Heart right ventricle (tissue), 16 donors: ENCODE data around the gene AEBP1. TPM values are rescaled to one million over a fixed set of nuclear protein-coding genes. Genes with fewer than 3 reads are reported as not detected.
A peak's percentile ranks its signal among the peaks of the same experiment; 100 is the strongest.

Experiments used
- ATAC-seq, 8 donors: fragments of 200-7000 bp; cut with Tn5 transposase; one replicate each; pipeline ENCODE4 v1.9.1; 2020; ENCODE audit warnings: mild to moderate bottlenecking in 8 of 8, moderate library complexity in 8 of 8, moderate number of reproducible peaks in 1 of 8
- DNase-seq, 2 donors: peaks; one replicate each; pipeline ENCODE4 v3.0.0-alpha.2; 2020
- H3K27ac ChIP-seq, 10 donors: fragments of 200-600 bp; sonication (generic) in 2 of 10; one replicate each; pipeline versions ENCODE4 v1.5.0 to v1.8.0; 2020 to 2022; ENCODE audit warnings: mild to moderate bottlenecking in 3 of 10
- H3K27me3 ChIP-seq, 7 donors: fragments of 200-600 bp; one replicate each; pipeline ENCODE4 v1.8.0; 2021 to 2022; ENCODE audit warnings: mild to moderate bottlenecking in 2 of 7
- H3K36me3 ChIP-seq, 9 donors: fragments of 200-600 bp; sonication (generic) in 1 of 9; one replicate each; pipeline versions ENCODE4 v1.5.0 to v1.8.0; 2020 to 2022; ENCODE audit warnings: mild to moderate bottlenecking in 2 of 9
- H3K4me1 ChIP-seq, 9 donors: fragments of 200-600 bp; sonication (generic) in 1 of 9; one replicate each; pipeline versions ENCODE4 v1.5.0 to v1.8.0; 2020 to 2022; ENCODE audit warnings: mild to moderate bottlenecking in 4 of 9
- H3K4me3 ChIP-seq, 10 donors: fragments of 200-600 bp; sonication (generic) in 2 of 10; one replicate each; pipeline versions ENCODE4 v1.5.0 to v1.8.0; 2020 to 2022; ENCODE audit warnings: mild to moderate bottlenecking in 7 of 10, moderate library complexity in 2 of 10
- H3K9me3 ChIP-seq, 11 donors: fragments of 200-600 bp in 10 of 11; sonication (generic) in 2 of 11; one replicate each; pipeline versions ENCODE4 v1.5.0 to v1.8.0; 2013 to 2022; ENCODE audit warnings: mild to moderate bottlenecking in 2 of 11, control low read depth in 1 of 11, moderate library complexity in 1 of 11
- CTCF ChIP-seq, 9 donors: fragments of 200-600 bp; sonication (generic) in 2 of 9; IDR thresholded peaks; one replicate each; pipeline versions ENCODE4 v1.5.0 to v1.8.0; 2021 to 2022; ENCODE audit warnings: antibody characterized with exemption in 9 of 9, mild to moderate bottlenecking in 5 of 9, moderate library complexity in 1 of 9
- WGBS, 2 donors: extraction: QIAGEN DNeasy Blood & Tissue Kit; methylation state at CpG; one replicate each; pipeline ENCODE4 v1.1.7; 2013; ENCODE audit warnings: inconsistent platforms in 1 of 2; 5-methylcytosine and 5-hydroxymethylcytosine counted together
- intact Hi-C, 10 donors: fragments of 100-400 bp; cut with DNase I; formaldehyde crosslinking; loops; one replicate each; pipeline versions ENCODE4 v1.11.1 to v1.14.2; 2022
- polyA plus RNA-seq, 2 donors: library from polyadenylated mRNA; stranded (reverse); fragments of 200-250 nt; gene quantifications; one replicate each; pipeline ENCODE4 v1.2.3, GENCODE V29; 2013
- total RNA-seq, 10 donors: library from RNA; stranded (reverse); fragmentation: NEBNext Ultra II Directional in 3 of 10; extraction: Animal tissue kit (Norgen Biotek cat#: 25700) in 3 of 10; gene quantifications; one replicate each; pipeline versions ENCODE4 v1.2.1 to v1.2.4, GENCODE V29; 2021 to 2023
- donor health status: Arrhythmogenic right ventricular cardiomyopathy.
- donor health status: ischemic (EF 13 %, LVEDD 7.1; RV severe dilation, severe dysfunction).
- donor health status: healthy with polysubstance abuse.
- donor health status: DM: no; HTN: yes; CAD: no.
- donor health status: DM: no; HTN: no; CAD: no.
- donor health status: ischemic (EF 25% LVEDD 6.9; RV normal size, moderate dysfunction).
- donor health status: ischemic (EF 25% LVEDD 5.7; RV mildly dilated, moderate dysfunction).
- donor health status: healthy.
- donor health status: DM: yes; HTN: yes; CAD: no.
- donor health status: Ischemic cardiomyopathy.
- donor health status: ischemic (EF 35%, LVEDD 5.7; RV mildly dilated, moderate dysfunction).
- donor health status: nonischemic (EF 11% LVEDD 7.7; RV severe dilation, severe dysfunction).
- donor health status: DM: yes; HTN: yes; CAD: no.
- donor health status: PGD.
- donor health status: ischemic (EF 29% LVEDD 5.4; RV normal size, mild dysfunction).
- donor health status: nonischemic (EF 23%, LVEDD 6.1; RV moderate dilation, normal function).

Gene AEBP1
- total and polyA plus RNA-seq, 12 donors: 14.1 to 33.7 (median 21.6) TPM

DNA sequence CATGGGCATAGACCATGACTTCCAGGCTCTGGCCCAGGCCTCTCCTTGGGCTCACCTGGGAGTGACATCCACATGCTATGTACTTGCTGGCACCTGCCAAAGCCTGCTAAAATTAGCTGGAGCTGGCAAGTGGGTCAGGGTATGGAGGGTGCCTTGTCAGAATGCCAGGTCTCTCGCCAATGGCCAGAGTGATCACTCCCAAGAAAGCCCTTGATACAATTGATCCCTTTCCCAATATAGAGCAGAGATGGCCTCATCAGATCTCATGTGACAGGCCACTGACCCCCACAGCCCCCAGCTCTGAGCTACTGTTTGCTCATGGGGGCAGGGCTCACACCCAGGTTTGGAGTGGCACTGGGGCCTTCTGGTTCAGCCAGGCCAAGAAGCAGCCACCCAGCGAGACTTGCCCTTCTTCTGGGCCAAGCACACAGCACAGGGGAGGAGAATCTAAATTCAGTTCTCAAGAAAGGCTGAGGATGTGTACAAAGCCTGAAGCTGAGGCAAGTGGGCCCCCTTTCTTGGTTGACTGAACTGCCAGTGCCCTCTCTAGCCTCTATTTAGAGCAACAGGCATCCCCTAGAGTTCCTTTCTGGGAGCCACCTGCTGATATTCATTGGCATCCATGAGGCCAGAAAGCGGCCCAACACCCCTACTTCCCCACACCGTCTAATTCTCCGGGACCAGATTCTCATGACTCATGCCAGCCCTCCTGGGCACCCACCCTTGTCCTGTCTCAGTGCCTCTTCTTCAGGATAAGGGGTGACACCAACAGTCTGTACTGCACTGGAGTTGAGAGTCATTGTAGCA lies 55.9 kb downstream of the AEBP1 start:
- no peak for DNase-seq
- 78 to 80% methylated on average over 5 of the region's 5 CpGs for WGBS, 2 donors
- ATAC-seq: peak in 5 of 8 donors; percentile 23 to 63 (median 29)
- Histone ChIP-seq H3K4me1 (peaks cover 0 to 10% (median 0%) of the 10 kb centered on the region in 9 donors), H3K27ac (no peak overlapping the region), H3K4me3 (no peak overlapping the region), H3K9me3 (no peaks in the 10 kb centered on the region), H3K27me3 (no peaks in the 10 kb centered on the region), H3K36me3 (no peaks in the 10 kb centered on the region)
- no peak for TF ChIP-seq CTCF (IDR thresholded peaks at IDR 0.05)
- intact Hi-C loops: no loop called here

GRCh38 chr7:44161371-44161770 lies 57.2 kb downstream of the AEBP1 start:
- DNase-seq: no peak
- no peak for ATAC-seq
- Histone ChIP-seq H3K27ac (no peak overlapping the region), H3K4me3 (no peak overlapping the region), H3K36me3 (no peaks in the 10 kb centered on the region), H3K4me1 (peaks cover 0 to 10% (median 0%) of the 10 kb centered on the region in 9 donors), H3K9me3 (no peaks in the 10 kb centered on the region), H3K27me3 (no peaks in the 10 kb centered on the region)
- intact Hi-C loops: no loop called here
- WGBS, 2 donors: 98% methylated on average over 2 of the region's 2 CpGs
- TF ChIP-seq CTCF (IDR thresholded peaks at IDR 0.05): no peak

GRCh38 chr7:44162179-44162578 lies 58.0 kb downstream of the AEBP1 start:
- TF ChIP-seq CTCF (IDR thresholded peaks at IDR 0.05): no peak
- 78 to 80% methylated on average over 4 of the region's 4 CpGs for WGBS, 2 donors
- H3K36me3 ChIP-seq: no peaks in the 10 kb centered on the region
- DNase-seq (no peak), ATAC-seq (no peak)
- no peak overlapping the region for H3K4me3 ChIP-seq
- H3K4me1 ChIP-seq: peaks cover 0 to 10% (median 0%) of the 10 kb centered on the region in 9 donors
- intact Hi-C loops: no loop called here
- no peaks in the 10 kb centered on the region for H3K9me3 ChIP-seq
- H3K27ac ChIP-seq: no peak overlapping the region
- H3K27me3 ChIP-seq: no peaks in the 10 kb centered on the region

GRCh38 chr7:44162785-44163395 lies 58.7 kb downstream of the AEBP1 start:
- intact Hi-C loops: no loop called here
- DNase-seq (no peak), ATAC-seq (no peak)
- Histone ChIP-seq H3K36me3 (no peaks in the 10 kb centered on the region), H3K27me3 (no peaks in the 10 kb centered on the region), H3K4me3 (no peak overlapping the region), H3K27ac (no peak overlapping the region), H3K4me1 (peaks cover 0 to 10% (median 0%) of the 10 kb centered on the region in 9 donors), H3K9me3 (no peaks in the 10 kb centered on the region)
- TF ChIP-seq CTCF (IDR thresholded peaks at IDR 0.05): no peak
- WGBS, 2 donors: 77 to 94% methylated on average over 1 of the region's 1 CpG
